CD4-positive, alpha-beta memory T cell (primary cell): ENCODE results near the gene ATAD3A. TPM values are rescaled to one million over a fixed set of nuclear protein-coding genes. Genes with fewer than 3 reads are reported as not detected.
"Not testable (repeated sequence)": the region's sequence is repeated elsewhere in the genome, so short reads cannot be mapped to it uniquely, and the experiment has no call there.

Experiments used
- CTCF ChIA-PET: fragments of 350-600 bp; sonication (Branson Sonifier 250); formaldehyde crosslinking; loops from one replicate; lab custom pipeline; 2021; ENCODE audit warnings: inconsistent platforms; ENCODE audit not compliant: partially characterized antibody; lab: Charles Lee
- POLR2A ChIA-PET: fragments of 350-600 bp; sonication (Branson Sonifier 250); formaldehyde crosslinking; loops from one replicate; lab custom pipeline; 2021; ENCODE audit not compliant: partially characterized antibody; lab: Charles Lee
- DNase-seq, 5 donors: peaks; one replicate each; pipeline versions ENCODE4 v3.0.0 to v3.0.0-alpha.2; 2020 to 2022; ENCODE audit warnings: mixed read lengths in 1 of 5
- H3K27ac ChIP-seq: one replicate; pipeline ENCODE4 v1.7.0; 2013; ENCODE audit warnings: low read depth, low read length
- H3K27me3 ChIP-seq: 2 replicates; pipeline ENCODE4 v1.7.0; 2013; ENCODE audit warnings: mild to moderate bottlenecking, low read length, moderate library complexity; ENCODE audit not compliant: insufficient read depth
- H3K36me3 ChIP-seq: 2 replicates; pipeline ENCODE4 v1.7.0; 2013; ENCODE audit warnings: mild to moderate bottlenecking, low read length, moderate library complexity; ENCODE audit not compliant: insufficient read depth
- H3K4me1 ChIP-seq: 2 replicates; pipeline ENCODE4 v1.7.0; 2013; ENCODE audit warnings: mild to moderate bottlenecking, low read length, moderate library complexity; ENCODE audit not compliant: insufficient read depth
- H3K4me3 ChIP-seq, 2 donors: one replicate each; pipeline ENCODE4 v1.7.0; 2013; ENCODE audit warnings: low read length in 2 of 2, mild to moderate bottlenecking in 1 of 2
- H3K9me3 ChIP-seq, 2 donors: one replicate each; pipeline ENCODE4 v1.7.0; 2013; ENCODE audit warnings: low read length in 2 of 2, control low read depth in 1 of 2; ENCODE audit not compliant: control insufficient read depth in 1 of 2
- H3K27ac Mint-ChIP-seq, 7 donors: one replicate each; pipeline ENCODE4 v1.8.0; 2020 to 2021; ENCODE audit warnings: mixed read lengths in 7 of 7, mild to moderate bottlenecking in 6 of 7, inconsistent platforms in 3 of 7, moderate library complexity in 3 of 7
- H3K27me3 Mint-ChIP-seq, 2 donors: one replicate each; pipeline ENCODE4 v1.8.0; 2020 to 2021; ENCODE audit warnings: mixed read lengths in 2 of 2
- H3K36me3 Mint-ChIP-seq, 2 donors: one replicate each; pipeline ENCODE4 v1.8.0; 2020 to 2021; ENCODE audit warnings: mixed read lengths in 2 of 2, inconsistent platforms in 1 of 2, mild to moderate bottlenecking in 1 of 2
- H3K4me1 Mint-ChIP-seq, 4 donors: one replicate each; pipeline ENCODE4 v1.8.0; 2020 to 2021; ENCODE audit warnings: mixed read lengths in 4 of 4, mild to moderate bottlenecking in 1 of 4
- H3K4me3 Mint-ChIP-seq, 8 donors: one replicate each; pipeline ENCODE4 v1.8.0; 2020 to 2021; ENCODE audit warnings: mixed read lengths in 8 of 8, mild to moderate bottlenecking in 7 of 8, moderate library complexity in 6 of 8, inconsistent platforms in 3 of 8
- H3K9me3 Mint-ChIP-seq, 8 donors: one replicate each; pipeline ENCODE4 v1.8.0; 2020 to 2021; ENCODE audit warnings: mixed read lengths in 8 of 8, mild to moderate bottlenecking in 5 of 8, inconsistent platforms in 3 of 8, moderate library complexity in 1 of 8
- intact Hi-C: fragments of 100-400 bp; cut with micrococcal nuclease; formaldehyde crosslinking; loops from one replicate; pipeline ENCODE4 v1.15.1; 2023
- polyA plus RNA-seq, 2 donors: library from polyadenylated mRNA; unstranded; fragments of 300-500 nt; fragmentation: Illumina TruSeq; gene quantifications; one replicate each; pipeline ENCODE4 v1.2.3, GENCODE V29; 2021
- total RNA-seq, 2 experiments: library from RNA; stranded (reverse); gene quantifications; one replicate each; pipeline ENCODE4 v1.2.3, GENCODE V29; 2021

The ATAD3A gene
- total and polyA plus RNA-seq, 4 experiments from 2014 or later = 9.5 to 24.7 (median 17.6) TPM

DNA sequence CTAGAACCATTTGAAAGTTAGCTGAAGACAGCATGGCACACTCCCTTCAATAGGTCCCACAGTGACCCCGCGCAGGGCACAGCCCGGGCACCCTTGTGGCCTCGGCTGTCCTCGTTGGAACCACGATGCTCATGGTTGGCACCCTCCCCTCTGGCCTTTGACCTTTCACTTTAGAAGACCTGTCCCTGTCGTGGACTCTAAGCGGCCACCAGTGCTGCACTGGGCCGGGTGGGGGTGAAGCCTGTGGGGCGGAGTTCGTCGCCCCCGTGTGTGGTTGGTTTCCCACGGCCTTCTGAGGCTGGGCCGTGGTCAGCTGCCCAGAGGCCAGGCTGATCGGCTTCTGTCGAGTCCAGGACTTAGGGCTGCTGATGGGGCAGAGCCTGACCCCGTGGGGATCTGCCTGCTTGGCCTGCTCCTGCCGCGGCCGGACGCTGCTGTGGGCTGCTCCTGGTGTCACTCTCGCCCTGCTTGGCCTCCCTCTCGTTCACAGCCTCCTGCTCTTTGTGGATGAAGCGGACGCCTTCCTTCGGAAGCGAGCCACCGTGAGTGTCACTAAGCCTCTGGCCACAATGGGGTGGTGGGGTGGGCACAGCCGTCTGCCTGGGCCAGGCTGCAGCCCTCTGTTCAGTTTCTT lies 12.9 kb downstream of the ATAD3A start:
- H3K9me3 ChIP-seq, H3K4me1 ChIP-seq, H3K9me3 Mint-ChIP-seq, CTCF ChIA-PET, DNase-seq, intact Hi-C loops, H3K4me3 Mint-ChIP-seq, H3K4me1 Mint-ChIP-seq, H3K27me3 Mint-ChIP-seq, H3K36me3 ChIP-seq, H3K4me3 ChIP-seq, POLR2A ChIA-PET, H3K27me3 ChIP-seq, H3K27ac ChIP-seq, H3K27ac Mint-ChIP-seq: not testable (repeated sequence)
- H3K36me3 Mint-ChIP-seq = peaks cover 0 to 17% of the 10 kb centered on the region in 2 donors

DNA sequence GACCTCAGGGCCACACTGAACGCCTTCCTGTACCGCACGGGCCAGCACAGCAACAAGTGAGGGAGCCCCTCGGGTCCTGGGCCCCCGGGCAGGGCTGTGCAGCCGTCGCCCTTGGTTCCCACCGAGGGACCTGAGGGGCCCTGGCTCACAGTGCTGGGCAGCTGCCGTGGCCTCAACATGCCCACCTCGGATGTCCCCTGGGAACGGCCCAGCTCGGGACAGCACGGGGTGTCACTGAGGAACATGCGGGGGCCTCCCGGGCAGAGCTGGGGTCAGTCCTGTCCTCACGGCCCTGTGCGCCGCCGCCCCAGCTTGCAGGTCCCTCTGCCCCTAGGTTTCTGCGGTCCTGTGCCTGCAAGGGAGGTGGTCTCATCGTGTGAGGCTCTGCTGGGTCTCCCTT lies 14.5 kb downstream of the ATAD3A start:
- H3K36me3 Mint-ChIP-seq = peaks cover 5 to 17% of the 10 kb centered on the region in 2 donors
- CTCF ChIA-PET = not testable (repeated sequence)

DNA sequence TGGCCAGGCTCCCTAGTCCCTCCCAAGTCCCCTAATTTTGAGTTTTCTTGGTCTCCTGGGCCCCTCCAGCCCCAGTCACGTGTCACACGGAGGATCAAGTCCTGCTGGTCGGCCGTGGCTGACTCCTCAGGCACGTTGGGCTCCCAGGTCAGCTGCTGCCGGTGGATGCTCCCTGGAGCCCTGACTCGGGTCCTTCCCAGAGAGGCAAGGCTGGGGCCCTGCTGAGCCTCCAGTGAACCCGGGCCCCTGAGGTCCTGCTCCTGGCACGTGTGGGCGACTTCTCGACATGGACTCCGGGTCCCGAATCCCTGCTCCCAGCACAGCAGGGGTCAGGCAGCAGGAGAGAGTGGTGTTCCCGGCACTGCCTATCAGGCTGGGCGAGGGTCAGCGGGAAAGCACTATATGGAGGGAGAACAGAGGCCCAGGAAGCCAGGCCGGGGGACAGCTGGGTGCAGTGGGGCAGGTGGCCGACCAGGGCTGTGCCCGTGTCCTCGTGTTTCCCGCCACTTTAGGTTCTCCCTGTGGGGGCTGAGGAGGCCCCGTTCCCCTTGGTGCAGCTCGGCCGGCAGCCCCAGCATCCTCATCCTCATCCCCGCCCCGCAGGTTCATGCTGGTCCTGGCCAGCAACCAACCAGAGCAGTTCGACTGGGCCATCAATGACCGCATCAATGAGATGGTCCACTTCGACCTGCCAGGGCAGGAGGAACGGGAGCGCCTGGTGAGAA lies 15.3 kb downstream of the ATAD3A start:
- Mint-ChIP-seq H3K4me3 (no peak overlapping the region), H3K4me1 (no peaks in the 10 kb centered on the region), H3K36me3 (peaks cover 10 to 14% of the 10 kb centered on the region in 2 donors), H3K9me3 (peaks cover 0 to 10% (median 6%) of the 10 kb centered on the region in 8 donors), H3K27me3 (no peaks in the 10 kb centered on the region), H3K27ac (no peak overlapping the region)
- Histone ChIP-seq H3K9me3 (no peaks in the 10 kb centered on the region), H3K36me3 (no peaks in the 10 kb centered on the region), H3K4me1 (no peaks in the 10 kb centered on the region), H3K27me3 (no peaks in the 10 kb centered on the region), H3K4me3 (no peak overlapping the region), H3K27ac (no peak overlapping the region)
- POLR2A ChIA-PET = no interaction called here
- intact Hi-C loops = no loop called here
- no peak for DNase-seq
- CTCF ChIA-PET = no interaction called here

More for the DNA sequence above, 14.5 kb downstream of the ATAD3A start:
- H3K9me3 Mint-ChIP-seq, H3K9me3 ChIP-seq, H3K27me3 ChIP-seq, POLR2A ChIA-PET, H3K4me1 Mint-ChIP-seq, H3K27ac Mint-ChIP-seq, DNase-seq, H3K27ac ChIP-seq, intact Hi-C loops, H3K4me3 Mint-ChIP-seq, H3K36me3 ChIP-seq, H3K27me3 Mint-ChIP-seq, H3K4me3 ChIP-seq, H3K4me1 ChIP-seq: not testable (repeated sequence)

- Mint-ChIP-seq H3K4me3 (no peak overlapping the region), H3K36me3 (peaks cover 11 to 14% of the 10 kb centered on the region in 2 donors), H3K27me3 (no peaks in the 10 kb centered on the region), H3K4me1 (no peaks in the 10 kb centered on the region), H3K27ac (no peak overlapping the region), H3K9me3 (peaks cover 0 to 10% (median 7%) of the 10 kb centered on the region in 8 donors)
- CTCF ChIA-PET = no interaction called here
- Histone ChIP-seq H3K27me3 (no peaks in the 10 kb centered on the region), H3K36me3 (no peaks in the 10 kb centered on the region), H3K4me1 (no peaks in the 10 kb centered on the region), H3K9me3 (no peaks in the 10 kb centered on the region), H3K4me3 (no peak overlapping the region), H3K27ac (no peak overlapping the region)
- intact Hi-C loops = no loop called here
- DNase-seq = no peak
- POLR2A ChIA-PET = no interaction called here
Measured at GRCh38 chr1:1528301-1529267, 16.6 kb downstream of the ATAD3A start.

DNA sequence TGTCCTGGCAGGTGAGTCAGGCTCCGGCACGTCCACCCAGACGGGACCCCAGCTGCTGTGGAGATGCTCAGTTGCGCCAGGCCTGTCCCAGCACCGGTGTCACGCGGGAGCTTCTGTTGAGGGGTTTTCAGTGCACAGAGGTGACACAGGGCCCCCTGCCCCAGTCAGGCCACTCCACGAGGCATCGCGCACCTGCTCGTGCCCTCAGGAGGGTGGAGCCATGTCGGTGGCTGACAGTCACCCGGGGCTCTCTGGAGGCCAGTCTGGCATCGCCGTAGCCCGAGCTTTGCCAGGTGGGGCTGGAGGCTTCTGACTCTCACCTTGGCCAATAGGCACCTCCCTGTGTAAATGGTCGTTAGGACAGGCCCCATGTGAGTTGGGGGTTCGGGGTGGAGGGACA lies 17.4 kb downstream of the ATAD3A start:
- ChIA-PET POLR2A (no interaction called here), CTCF (no interaction called here)
- Mint-ChIP-seq H3K27me3 (no peaks in the 10 kb centered on the region), H3K27ac (no peak overlapping the region), H3K4me3 (no peak overlapping the region), H3K9me3 (peaks cover 0 to 10% (median 7%) of the 10 kb centered on the region in 8 donors), H3K4me1 (no peaks in the 10 kb centered on the region), H3K36me3 (peaks cover 11 to 13% of the 10 kb centered on the region in 2 donors)
- no peak for DNase-seq
- Histone ChIP-seq H3K9me3 (no peaks in the 10 kb centered on the region), H3K27ac (no peak overlapping the region), H3K4me1 (no peaks in the 10 kb centered on the region), H3K27me3 (no peaks in the 10 kb centered on the region), H3K4me3 (no peak overlapping the region), H3K36me3 (no peaks in the 10 kb centered on the region)
- intact Hi-C loops = no loop called here

GRCh38 chr1:1529936-1530335 lies 18.0 kb downstream of the ATAD3A start:
- Mint-ChIP-seq H3K4me3 (no peak overlapping the region), H3K27ac (no peak overlapping the region), H3K4me1 (no peaks in the 10 kb centered on the region), H3K27me3 (no peaks in the 10 kb centered on the region), H3K36me3 (peaks cover 11 to 13% of the 10 kb centered on the region in 2 donors), H3K9me3 (peaks cover 0 to 10% (median 7%) of the 10 kb centered on the region in 8 donors)
- H3K4me3 ChIP-seq = no peak overlapping the region
- no peak for DNase-seq
- POLR2A ChIA-PET = no interaction called here
- H3K27ac ChIP-seq = no peak overlapping the region
- CTCF ChIA-PET = no interaction called here
- no peaks in the 10 kb centered on the region for H3K9me3 ChIP-seq
- no peaks in the 10 kb centered on the region for H3K36me3 ChIP-seq
- H3K4me1 ChIP-seq = no peaks in the 10 kb centered on the region
- no peaks in the 10 kb centered on the region for H3K27me3 ChIP-seq
- intact Hi-C loops = no loop called here

- H3K36me3 ChIP-seq = no peaks in the 10 kb centered on the region
- intact Hi-C loops = no loop called here
- no peaks in the 10 kb centered on the region for H3K4me1 ChIP-seq
- CTCF ChIA-PET = no interaction called here
- H3K9me3 Mint-ChIP-seq = peaks cover 0 to 10% (median 7%) of the 10 kb centered on the region in 8 donors
- no peaks in the 10 kb centered on the region for H3K27me3 ChIP-seq
- no peak overlapping the region for H3K27ac Mint-ChIP-seq
- peaks cover 11 to 13% of the 10 kb centered on the region in 2 donors for H3K36me3 Mint-ChIP-seq
- no peaks in the 10 kb centered on the region for H3K4me1 Mint-ChIP-seq
- POLR2A ChIA-PET = no interaction called here
- no peak for DNase-seq
- no peaks in the 10 kb centered on the region for H3K27me3 Mint-ChIP-seq
- no peak overlapping the region for H3K4me3 Mint-ChIP-seq
- H3K4me3 ChIP-seq = no peak overlapping the region
- H3K27ac ChIP-seq = no peak overlapping the region
- no peaks in the 10 kb centered on the region for H3K9me3 ChIP-seq
Measured at GRCh38 chr1:1531947-1532346, 20.0 kb downstream of the ATAD3A start.
